ENCODE results near the gene CFAP161. TPM values are rescaled to one million over a fixed set of nuclear protein-coding genes. Genes with fewer than 3 reads are reported as not detected.

The CFAP161 gene
- total and polyA plus RNA-seq, 9 of the 15 experiments (the other 6 are each of a cell fraction or from before 2014, with no cell fraction given), result 25.8 to 83.3 (median 75.6) TPM

DNA sequence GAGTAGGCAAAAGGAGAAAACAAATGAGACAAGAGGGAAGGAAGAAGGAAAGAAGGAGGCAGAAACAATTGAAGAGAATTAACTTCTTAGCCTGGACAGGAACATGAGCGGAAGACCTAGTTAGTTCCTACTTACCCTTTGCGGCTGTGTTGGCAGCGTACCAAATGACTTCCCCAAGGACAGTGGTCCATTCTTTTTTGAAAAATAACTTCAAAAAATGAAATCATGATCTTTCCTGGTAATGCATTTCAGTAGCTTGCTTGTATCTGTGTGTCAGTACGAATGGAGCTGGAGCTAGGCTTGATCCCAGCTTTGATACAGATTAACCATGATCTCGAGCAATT lies 41.5 kb upstream of the CFAP161 start (continued):
- TF ChIP-seq, protein P1, sequence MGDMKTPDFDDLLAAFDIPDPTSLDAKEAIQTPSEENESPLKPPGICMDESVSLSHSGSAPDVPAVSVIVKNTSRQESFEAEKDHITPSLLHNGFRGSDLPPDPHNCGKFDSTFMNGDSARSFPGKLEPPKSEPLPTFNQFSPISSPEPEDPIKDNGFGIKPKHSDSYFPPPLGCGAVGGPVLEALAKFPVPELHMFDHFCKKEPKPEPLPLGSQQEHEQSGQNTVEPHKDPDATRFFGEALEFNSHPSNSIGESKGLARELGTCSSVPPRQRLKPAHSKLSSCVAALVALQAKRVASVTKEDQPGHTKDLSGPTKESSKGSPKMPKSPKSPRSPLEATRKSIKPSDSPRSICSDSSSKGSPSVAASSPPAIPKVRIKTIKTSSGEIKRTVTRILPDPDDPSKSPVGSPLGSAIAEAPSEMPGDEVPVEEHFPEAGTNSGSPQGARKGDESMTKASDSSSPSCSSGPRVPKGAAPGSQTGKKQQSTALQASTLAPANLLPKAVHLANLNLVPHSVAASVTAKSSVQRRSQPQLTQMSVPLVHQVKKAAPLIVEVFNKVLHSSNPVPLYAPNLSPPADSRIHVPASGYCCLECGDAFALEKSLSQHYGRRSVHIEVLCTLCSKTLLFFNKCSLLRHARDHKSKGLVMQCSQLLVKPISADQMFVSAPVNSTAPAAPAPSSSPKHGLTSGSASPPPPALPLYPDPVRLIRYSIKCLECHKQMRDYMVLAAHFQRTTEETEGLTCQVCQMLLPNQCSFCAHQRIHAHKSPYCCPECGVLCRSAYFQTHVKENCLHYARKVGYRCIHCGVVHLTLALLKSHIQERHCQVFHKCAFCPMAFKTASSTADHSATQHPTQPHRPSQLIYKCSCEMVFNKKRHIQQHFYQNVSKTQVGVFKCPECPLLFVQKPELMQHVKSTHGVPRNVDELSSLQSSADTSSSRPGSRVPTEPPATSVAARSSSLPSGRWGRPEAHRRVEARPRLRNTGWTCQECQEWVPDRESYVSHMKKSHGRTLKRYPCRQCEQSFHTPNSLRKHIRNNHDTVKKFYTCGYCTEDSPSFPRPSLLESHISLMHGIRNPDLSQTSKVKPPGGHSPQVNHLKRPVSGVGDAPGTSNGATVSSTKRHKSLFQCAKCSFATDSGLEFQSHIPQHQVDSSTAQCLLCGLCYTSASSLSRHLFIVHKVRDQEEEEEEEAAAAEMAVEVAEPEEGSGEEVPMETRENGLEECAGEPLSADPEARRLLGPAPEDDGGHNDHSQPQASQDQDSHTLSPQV (IDR thresholded peaks at IDR 0.05), result 0 out of 2 replicates have a peak, but pooled peaks have one; percentile 4
- no peak for TF ChIP-seq MECOM (CRISPR knock-in tag; IDR thresholded peaks at IDR 0.05)
- TF ChIP-seq, protein P2, sequence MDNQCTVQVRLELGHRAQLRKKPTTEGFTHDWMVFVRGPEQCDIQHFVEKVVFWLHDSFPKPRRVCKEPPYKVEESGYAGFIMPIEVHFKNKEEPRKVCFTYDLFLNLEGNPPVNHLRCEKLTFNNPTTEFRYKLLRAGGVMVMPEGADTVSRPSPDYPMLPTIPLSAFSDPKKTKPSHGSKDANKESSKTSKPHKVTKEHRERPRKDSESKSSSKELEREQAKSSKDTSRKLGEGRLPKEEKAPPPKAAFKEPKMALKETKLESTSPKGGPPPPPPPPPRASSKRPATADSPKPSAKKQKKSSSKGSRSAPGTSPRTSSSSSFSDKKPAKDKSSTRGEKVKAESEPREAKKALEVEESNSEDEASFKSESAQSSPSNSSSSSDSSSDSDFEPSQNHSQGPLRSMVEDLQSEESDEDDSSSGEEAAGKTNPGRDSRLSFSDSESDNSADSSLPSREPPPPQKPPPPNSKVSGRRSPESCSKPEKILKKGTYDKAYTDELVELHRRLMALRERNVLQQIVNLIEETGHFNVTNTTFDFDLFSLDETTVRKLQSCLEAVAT (IDR thresholded peaks at IDR 0.05), result 0 out of 4 replicates have a peak, but pooled peaks of 1 of the 2 experiments have one; percentile 62
- no peak for TF ChIP-seq TRIM24 (IDR thresholded peaks at IDR 0.05)
- TF ChIP-seq E2F3 (CRISPR knock-in tag; IDR thresholded peaks at IDR 0.05), result no peak
- TF ChIP-seq, protein P3, sequence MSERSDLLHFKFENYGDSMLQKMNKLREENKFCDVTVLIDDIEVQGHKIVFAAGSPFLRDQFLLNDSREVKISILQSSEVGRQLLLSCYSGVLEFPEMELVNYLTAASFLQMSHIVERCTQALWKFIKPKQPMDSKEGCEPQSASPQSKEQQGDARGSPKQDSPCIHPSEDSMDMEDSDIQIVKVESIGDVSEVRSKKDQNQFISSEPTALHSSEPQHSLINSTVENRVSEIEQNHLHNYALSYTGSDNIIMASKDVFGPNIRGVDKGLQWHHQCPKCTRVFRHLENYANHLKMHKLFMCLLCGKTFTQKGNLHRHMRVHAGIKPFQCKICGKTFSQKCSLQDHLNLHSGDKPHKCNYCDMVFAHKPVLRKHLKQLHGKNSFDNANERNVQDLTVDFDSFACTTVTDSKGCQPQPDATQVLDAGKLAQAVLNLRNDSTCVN (CRISPR knock-in tag; IDR thresholded peaks at IDR 0.05), result no peak
- 0 out of 2 replicates have a peak, but pooled peaks have one; percentile 11 for TF ChIP-seq SMARCE1 (IDR thresholded peaks at IDR 0.05)
- no peak for TF ChIP-seq SMAD3 (CRISPR knock-in tag; conservative IDR thresholded peaks at IDR 0.05)
